ENCODE measurements around the gene JMJD4. TPM values are rescaled to one million over a fixed set of nuclear protein-coding genes. Genes with fewer than 3 reads are reported as not detected.

JMJD4 gene
- polyA plus RNA-seq, 1 donor (not counting 4 experiments of a cell fraction or from before 2014, with no cell fraction given): 19.5 TPM

DNA sequence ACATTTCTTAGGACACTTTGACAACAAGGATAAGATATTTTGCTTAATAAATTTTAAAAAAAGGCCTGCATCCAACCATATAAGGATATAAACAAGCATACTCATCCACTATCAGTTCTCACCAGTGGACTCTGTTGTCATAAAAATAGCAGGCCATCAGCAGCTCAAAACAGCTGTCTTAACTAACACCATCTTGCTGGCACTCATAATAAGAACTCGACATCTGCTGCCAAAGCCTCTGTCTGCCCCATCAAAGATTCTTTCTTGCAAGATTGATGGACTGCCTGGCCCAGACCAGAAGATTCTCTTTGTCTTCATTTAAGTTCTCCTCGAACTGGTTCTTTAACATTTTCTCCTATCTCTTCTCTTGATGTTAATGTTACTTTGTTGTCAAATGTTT is 10.1 kb downstream of the JMJD4 start:
- H3K4me3 ChIP-seq (ENCODE audit: control insufficient read depth in 2 of 3, extremely low read depth in 1 of 3, insufficient read depth in 2 of 3, low read depth in 1 of 3, low read length in 3 of 3): no peak overlapping the region
- TF ChIP-seq CTCF (optimal IDR thresholded peaks at IDR 0.05 in 1 of 3, IDR thresholded peaks at IDR 0.05 in 1 of 3, conservative IDR thresholded peaks at IDR 0.05 in 1 of 3; ENCODE audit: extremely low read depth in 1 of 3, insufficient read depth in 2 of 3, low read length in 3 of 3): no peak
- H2AFZ ChIP-seq (ENCODE audit: control insufficient read depth, low read length): no peak overlapping the region
- FAIRE-seq (no peak), DNase-seq (ENCODE audit: low read depth, low spot score) (no peak)
- no peak overlapping the region for H3K4me2 ChIP-seq (ENCODE audit: control insufficient read depth, extremely low read depth, insufficient read depth, low read depth, low read length)
- H3K27ac ChIP-seq (ENCODE audit: control insufficient read depth, insufficient read depth, low read length): no peak overlapping the region
- dilution Hi-C loops (cut with MboI; ENCODE audit: extremely low pct_ligation_motif_present, low sequenced_read_pairs): no loop called here
- H3K9ac ChIP-seq (ENCODE audit: control insufficient read depth, extremely low read depth, insufficient read depth, low read length): no peak overlapping the region
- no peaks in the 10 kb centered on the region for H4K20me1 ChIP-seq (ENCODE audit: control insufficient read depth, extremely low read depth, insufficient read depth, low read length)
- peaks cover 4% of the 10 kb centered on the region for H3K9me3 ChIP-seq (ENCODE audit: control insufficient read depth, low read depth, low read length)
- H3K27me3 ChIP-seq (ENCODE audit: control insufficient read depth, extremely low read depth, insufficient read depth, low read length): no peaks in the 10 kb centered on the region
- no peaks in the 10 kb centered on the region for H3K9me1 ChIP-seq (ENCODE audit: control insufficient read depth, extremely low read depth, insufficient read depth, low read length)
- peaks cover 13% of the 10 kb centered on the region for H3K4me1 ChIP-seq (ENCODE audit: control insufficient read depth, extremely low read depth, insufficient read depth, low read length)
- no peaks in the 10 kb centered on the region for H3K79me2 ChIP-seq (ENCODE audit: control insufficient read depth, insufficient read depth, low read length)
- H3K36me3 ChIP-seq (ENCODE audit: control insufficient read depth in 2 of 2, extremely low read depth in 1 of 2, insufficient read depth in 2 of 2, low read length in 2 of 2): no peaks in the 10 kb centered on the region

DNA sequence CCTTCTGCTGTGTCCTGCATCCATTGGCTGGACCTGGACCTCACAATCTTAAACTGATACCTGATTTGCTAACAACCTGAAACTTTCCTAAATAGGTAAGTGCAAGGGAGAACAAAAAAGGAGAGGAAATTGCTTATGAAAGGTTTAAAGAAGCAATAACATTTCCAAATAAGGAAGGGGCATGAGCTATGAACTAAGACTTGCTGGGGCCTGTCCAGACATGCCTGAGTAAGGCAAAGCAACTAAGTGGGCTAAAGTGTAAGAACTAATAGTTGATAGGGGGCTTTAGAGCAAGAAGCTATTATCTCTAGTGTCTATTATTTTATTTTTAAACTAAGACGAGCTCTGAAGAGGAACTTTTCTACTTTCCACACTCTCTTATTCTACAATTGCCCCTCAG is 11.6 kb downstream of the JMJD4 start:
- Histone ChIP-seq H4K20me1 (ENCODE audit: control insufficient read depth, extremely low read depth, insufficient read depth, low read length) (no peaks in the 10 kb centered on the region), H3K9me3 (ENCODE audit: control insufficient read depth, low read depth, low read length) (peaks cover 7% of the 10 kb centered on the region), H3K27me3 (ENCODE audit: control insufficient read depth, extremely low read depth, insufficient read depth, low read length) (no peaks in the 10 kb centered on the region), H3K9ac (ENCODE audit: control insufficient read depth, extremely low read depth, insufficient read depth, low read length) (no peak overlapping the region), H3K79me2 (ENCODE audit: control insufficient read depth, insufficient read depth, low read length) (no peaks in the 10 kb centered on the region), H3K27ac (ENCODE audit: control insufficient read depth, insufficient read depth, low read length) (no peak overlapping the region), H3K4me3 (ENCODE audit: control insufficient read depth in 2 of 3, extremely low read depth in 1 of 3, insufficient read depth in 2 of 3, low read depth in 1 of 3, low read length in 3 of 3) (no peak overlapping the region), H3K4me1 (ENCODE audit: control insufficient read depth, extremely low read depth, insufficient read depth, low read length) (peaks cover 5% of the 10 kb centered on the region), H3K9me1 (ENCODE audit: control insufficient read depth, extremely low read depth, insufficient read depth, low read length) (no peaks in the 10 kb centered on the region), H3K4me2 (ENCODE audit: control insufficient read depth, extremely low read depth, insufficient read depth, low read depth, low read length) (no peak overlapping the region), H3K36me3 (ENCODE audit: control insufficient read depth in 2 of 2, extremely low read depth in 1 of 2, insufficient read depth in 2 of 2, low read length in 2 of 2) (no peaks in the 10 kb centered on the region), H2AFZ (ENCODE audit: control insufficient read depth, low read length) (no peak overlapping the region)
- TF ChIP-seq EZH2 (IDR thresholded peaks at IDR 0.05; ENCODE audit: low read length): no peak
- no peak for TF ChIP-seq CTCF (optimal IDR thresholded peaks at IDR 0.05 in 1 of 3, IDR thresholded peaks at IDR 0.05 in 1 of 3, conservative IDR thresholded peaks at IDR 0.05 in 1 of 3; ENCODE audit: extremely low read depth in 1 of 3, insufficient read depth in 2 of 3, low read length in 3 of 3)
- no peak for FAIRE-seq
- no peak for DNase-seq (ENCODE audit: low read depth, low spot score)
- dilution Hi-C loops (cut with MboI; ENCODE audit: extremely low pct_ligation_motif_present, low sequenced_read_pairs): no loop called here
